PC-3 (cell line): ENCODE results near the gene LILRB4. TPM values are rescaled to one million over a fixed set of nuclear protein-coding genes. Genes with fewer than 3 reads are reported as not detected.
"Not testable (repeated sequence)": the region's sequence is repeated elsewhere in the genome, so short reads cannot be mapped to it uniquely, and the experiment has no call there.

Source experiments
- ATAC-seq: fragments of 200-7000 bp; cut with Tn5 transposase; 2 replicates; pipeline ENCODE4 v1.9.1; 2020; ENCODE audit warnings: mild to moderate bottlenecking, moderate library complexity
- BruUV-seq: library from RNA; stranded (reverse); fragments of 400-500 nt; replicated peaks from 2 replicates; lab custom pipeline; 2021; lab: Mats Ljungman, UMichigan
- CTCF ChIA-PET: fragments of 300-600 bp; sonication (Branson Sonifier 250); formaldehyde crosslinking; loops from one replicate; lab custom pipeline; 2022; ENCODE audit warnings: antibody characterized with exemption; lab: Charles Lee
- POLR2A ChIA-PET: fragments of 300-600 bp; sonication (Branson Sonifier 250); formaldehyde crosslinking; loops from one replicate; lab custom pipeline; 2022; ENCODE audit warnings: antibody characterized with exemption; ENCODE audit not compliant: unreplicated experiment; lab: Charles Lee
- DNase-seq: peaks from one replicate; pipeline ENCODE4 v3.0.0-alpha.2; 2015
- H2AFZ ChIP-seq: fragments of 300-600 bp; sonication (generic); 2 replicates; pipeline ENCODE4 v1.6.0; 2016; ENCODE audit warnings: antibody characterized with exemption, low read length
- H3F3A ChIP-seq: fragments of 300-600 bp; sonication (generic); one replicate; pipeline ENCODE4 v1.6.0; 2017; ENCODE audit warnings: antibody characterized with exemption, low read length, control low read depth, mild to moderate bottlenecking; ENCODE audit not compliant: unreplicated experiment
- H3K27ac ChIP-seq: fragments of 300-600 bp; sonication (generic); 2 replicates; pipeline ENCODE4 v1.5.1; 2016; ENCODE audit warnings: mild to moderate bottlenecking, low read length
- H3K27me3 ChIP-seq: fragments of 300-600 bp; sonication (generic); 2 replicates; pipeline ENCODE4 v1.6.1; 2016; ENCODE audit warnings: low read length, mixed read lengths
- H3K36me3 ChIP-seq: fragments of 300-600 bp; sonication (generic); 2 replicates; pipeline ENCODE4 v1.6.1; 2016; ENCODE audit warnings: low read depth, mixed run types, low read length, mixed read lengths
- H3K4me1 ChIP-seq: fragments of 300-600 bp; sonication (generic); 2 replicates; pipeline ENCODE4 v1.5.1; 2016; ENCODE audit warnings: low read length; ENCODE audit not compliant: insufficient read depth
- H3K4me2 ChIP-seq: fragments of 300-600 bp; sonication (generic); 2 replicates; pipeline ENCODE4 v1.6.0; 2016; ENCODE audit warnings: low read length
- H3K4me3 ChIP-seq: fragments of 300-600 bp; sonication (generic); 2 replicates; pipeline ENCODE4 v1.5.1; 2016; ENCODE audit warnings: mild to moderate bottlenecking, low read length, mixed read lengths
- H3K79me2 ChIP-seq: fragments of 300-600 bp; sonication (generic); 2 replicates; pipeline ENCODE4 v1.6.1; 2017; ENCODE audit warnings: low read length, mixed read lengths
- H3K9ac ChIP-seq: fragments of 300-600 bp; sonication (generic); 2 replicates; pipeline ENCODE4 v1.6.0; 2016; ENCODE audit warnings: mild to moderate bottlenecking, low read length
- H3K9me2 ChIP-seq: fragments of 300-600 bp; sonication (generic); replicated peaks from 2 replicates; pipeline ENCODE4 v1.6.1; 2016; ENCODE audit warnings: mixed run types, low read length, mixed read lengths
- H3K9me3 ChIP-seq: fragments of 300-600 bp; sonication (generic); 2 replicates; pipeline ENCODE4 v1.6.1; 2016; ENCODE audit warnings: low read length, mixed read lengths
- H4K20me1 ChIP-seq: fragments of 300-600 bp; sonication (generic); 2 replicates; pipeline ENCODE4 v1.6.1; 2016; ENCODE audit warnings: low read length, mixed read lengths
- CTCF ChIP-seq: fragments of 300-600 bp; sonication (generic); conservative IDR thresholded peaks from 2 replicates; pipeline ENCODE4 v1.5.1; 2017; ENCODE audit warnings: antibody characterized with exemption, low read depth, mild to moderate bottlenecking, low read length
- EZH2 ChIP-seq: fragments of 300-600 bp; sonication (generic); IDR thresholded peaks from one replicate; pipeline ENCODE4 v1.6.1; 2017; ENCODE audit warnings: antibody characterized with exemption, mild to moderate bottlenecking, low read length; ENCODE audit not compliant: unreplicated experiment
- EZH2phosphoT487 ChIP-seq: fragments of 300-600 bp; sonication (generic); IDR thresholded peaks from 2 replicates; pipeline ENCODE4 v1.6.1; 2018; ENCODE audit warnings: mild to moderate bottlenecking, antibody characterized with exemption, low read length, borderline replicate concordance
- intact Hi-C: fragments of 100-400 bp; cut with micrococcal nuclease; formaldehyde crosslinking; loops from 2 replicates; pipeline ENCODE4 v1.9.0; 2023
- microRNA-seq: library from miRNA; unstranded; fragments of <30 nt; microRNA quantifications from one replicate; pipeline ENCODE4 v1.1.0, GENCODE V29; 2020; ENCODE audit not compliant: unreplicated experiment
- total RNA-seq: library from RNA; depleted of rRNA; stranded (reverse); fragments of >200 nt; gene quantifications from 2 replicates; pipeline ENCODE4 v1.2.3, GENCODE V29; 2014; rRNA removed

LILRB4 gene
- total RNA-seq, 1 experiment from 2014 or later, result not detected

GRCh38 chr19:54709212-54709948 is 46.6 kb downstream of the LILRB4 start:
- no peaks in the 10 kb centered on the region for H3K9me3 ChIP-seq
- H3K4me3 ChIP-seq, result no peak overlapping the region
- no peaks in the 10 kb centered on the region for H4K20me1 ChIP-seq
- no TSS peak for BruUV-seq
- H3K4me2 ChIP-seq, result no peak overlapping the region
- no peak for ATAC-seq
- no peaks in the 10 kb centered on the region for H3F3A ChIP-seq
- CTCF ChIA-PET, result no interaction called here
- no peaks in the 10 kb centered on the region for H3K4me1 ChIP-seq
- POLR2A ChIA-PET, result no interaction called here
- intact Hi-C loops, result no loop called here
- TF ChIP-seq EZH2phosphoT487, result no peak
- TF ChIP-seq CTCF, result no peak
- no peak for TF ChIP-seq EZH2
- H3K27ac ChIP-seq, result no peak overlapping the region
- no peaks in the 10 kb centered on the region for H3K79me2 ChIP-seq
- no peak overlapping the region for H2AFZ ChIP-seq
- no peaks in the 10 kb centered on the region for H3K36me3 ChIP-seq
- peaks cover 10% of the 10 kb centered on the region; the same call in 1 of the 2 replicates for H3K27me3 ChIP-seq
- H3K9me2 ChIP-seq, result no peaks in the 10 kb centered on the region
- H3K9ac ChIP-seq, result no peak overlapping the region
- no peak for DNase-seq

GRCh38 chr19:54709956-54710355 is 47.2 kb downstream of the LILRB4 start:
- intact Hi-C loops, H3K9ac ChIP-seq, H3K79me2 ChIP-seq, H2AFZ ChIP-seq, H3K27me3 ChIP-seq, H3K9me2 ChIP-seq, POLR2A ChIA-PET, H3K36me3 ChIP-seq, CTCF ChIA-PET, H3K27ac ChIP-seq, H3K4me2 ChIP-seq, DNase-seq, H3K4me3 ChIP-seq, H3F3A ChIP-seq, BruUV-seq, H4K20me1 ChIP-seq, H3K4me1 ChIP-seq, H3K9me3 ChIP-seq, ATAC-seq: not testable (repeated sequence)

Small RNA genes within 50 kb of the gene (microRNA-seq; reads per million reads assigned to microRNA genes)
- gene MIR8061, result not detected

Other genes starting within 250 kb of the LILRB4 start
- gene TTYH1, start 247.5 kb upstream of the LILRB4 start, total RNA-seq, result 1.1 and 3.7 TPM in 2 replicates
- 55.5 and 65.8 TPM in 2 replicates for gene LENG8, start 213.8 kb upstream of the LILRB4 start, total RNA-seq
- 7.1 and 12.6 TPM in 2 replicates for gene LENG9, start 199.2 kb upstream of the LILRB4 start, total RNA-seq
- gene CDC42EP5, start 189.7 kb upstream of the LILRB4 start, total RNA-seq, result 0.73 and 1.4 TPM in 2 replicates
- not detected in 2 replicates for gene LAIR2, start 160.2 kb upstream of the LILRB4 start, total RNA-seq
- gene LILRA2, start 89.2 kb upstream of the LILRB4 start, total RNA-seq, result not detected in 2 replicates
- not detected in 2 replicates for gene LILRA1, start 69.4 kb upstream of the LILRB4 start, total RNA-seq
- not detected in 2 replicates for gene LILRB1, start 32.5 kb upstream of the LILRB4 start, total RNA-seq
- gene KIR3DL3, start 61.5 kb downstream of the LILRB4 start, total RNA-seq, result not detected in 2 replicates
- gene KIR2DL3, start 75.5 kb downstream of the LILRB4 start, total RNA-seq, result not detected in 2 replicates
- gene KIR2DL1, start 106.8 kb downstream of the LILRB4 start, total RNA-seq, result not detected in 2 replicates
- not detected in 2 replicates for gene KIR2DL4, start 140.6 kb downstream of the LILRB4 start, total RNA-seq
- gene KIR3DL1, start 153.5 kb downstream of the LILRB4 start, total RNA-seq, result not detected in 2 replicates
- not detected in 2 replicates for gene KIR2DS4, start 169.7 kb downstream of the LILRB4 start, total RNA-seq
- not detected in 2 replicates for gene KIR3DL2, start 187.5 kb downstream of the LILRB4 start, total RNA-seq
- not detected in 2 replicates for gene FCAR, start 211.2 kb downstream of the LILRB4 start, total RNA-seq
- gene NCR1, start 243.2 kb downstream of the LILRB4 start, total RNA-seq, result not detected in 2 replicates